GM12892 (cell line): ENCODE measurements around the gene CDK11A.
"Not testable (repeated sequence)": the region's sequence is repeated elsewhere in the genome, so short reads cannot be mapped to it uniquely, and the experiment has no call there.

Experiments
- DNase-seq: peaks from one replicate; pipeline ENCODE4 v3.0.0; 2011; ENCODE audit not compliant: insufficient read length
- FAIRE-seq: peaks from 2 replicates; lab custom pipeline; 2011; peaks lifted over from hg19 to GRCh38; lab: Jason Lieb, UNC
- POLR2A ChIP-seq: IDR thresholded peaks from 2 replicates; pipeline ENCODE4 v1.6.1; 2011; ENCODE audit warnings: low read depth, low read length, control low read depth
- POLR2AphosphoS5 ChIP-seq: IDR thresholded peaks from 2 replicates; pipeline ENCODE4 v1.6.1; 2011; ENCODE audit warnings: low read depth, low read length, control low read depth
- TAF1 ChIP-seq: IDR thresholded peaks from 2 replicates; pipeline ENCODE4 v1.6.1; 2011; ENCODE audit warnings: low read depth, mild to moderate bottlenecking, control low read depth, low read length, borderline replicate concordance

CDK11A gene

DNA sequence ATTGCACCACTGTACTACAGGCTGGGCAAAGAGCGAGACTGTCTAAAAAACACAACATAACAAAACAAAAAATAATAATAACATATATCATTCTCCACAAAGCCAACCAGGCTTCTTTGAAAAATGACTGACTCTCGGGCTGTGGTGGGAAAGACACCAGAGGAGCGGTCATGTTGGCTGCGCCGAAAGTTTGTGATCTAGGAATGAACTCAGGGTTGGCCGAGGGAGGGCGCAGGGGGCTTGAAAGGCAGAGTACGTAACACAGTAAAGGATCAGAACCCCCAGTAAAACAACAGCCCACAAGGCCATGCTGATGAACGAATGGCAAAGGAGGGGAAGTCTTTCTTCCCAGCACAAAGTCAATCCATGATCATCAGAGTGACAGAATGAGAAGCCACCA is 36.3 kb downstream of the CDK11A start:
- TF ChIP-seq TAF1: no peak
- no peak for TF ChIP-seq POLR2AphosphoS5
- TF ChIP-seq POLR2A: no peak
- DNase-seq: no peak
- no peak for FAIRE-seq

DNA sequence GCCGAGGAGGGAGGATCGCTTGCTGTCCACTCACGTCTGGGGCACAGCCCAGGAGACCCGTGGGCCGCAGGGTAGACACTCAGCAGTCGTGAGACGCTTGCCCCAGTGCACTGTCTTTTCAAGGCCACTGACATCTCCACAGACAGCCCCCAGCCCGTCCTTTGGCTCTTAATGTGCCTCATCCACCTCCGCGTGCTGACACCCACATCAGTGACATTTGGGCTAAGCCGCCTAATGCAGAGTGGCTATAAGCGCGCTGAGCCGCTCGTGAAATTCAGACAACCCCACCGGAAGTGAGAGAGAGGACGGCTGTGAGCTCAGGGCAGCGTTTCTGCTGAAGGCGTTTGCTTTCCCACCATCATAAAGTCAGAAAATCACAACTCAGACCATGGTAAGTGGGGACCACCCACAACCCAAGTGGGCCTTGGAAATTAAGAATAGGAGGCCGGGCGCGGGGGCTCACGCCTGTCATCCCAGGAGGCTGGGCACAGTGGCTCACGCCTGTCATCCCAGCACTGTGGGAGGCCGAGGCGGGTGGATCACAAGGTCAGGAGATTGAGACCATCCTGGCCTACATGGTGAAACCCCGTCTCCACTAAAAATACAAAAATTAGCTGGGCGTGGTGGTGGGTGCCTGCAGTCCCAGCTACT is 40.0 kb downstream of the CDK11A start:
- FAIRE-seq: no peak

DNA sequence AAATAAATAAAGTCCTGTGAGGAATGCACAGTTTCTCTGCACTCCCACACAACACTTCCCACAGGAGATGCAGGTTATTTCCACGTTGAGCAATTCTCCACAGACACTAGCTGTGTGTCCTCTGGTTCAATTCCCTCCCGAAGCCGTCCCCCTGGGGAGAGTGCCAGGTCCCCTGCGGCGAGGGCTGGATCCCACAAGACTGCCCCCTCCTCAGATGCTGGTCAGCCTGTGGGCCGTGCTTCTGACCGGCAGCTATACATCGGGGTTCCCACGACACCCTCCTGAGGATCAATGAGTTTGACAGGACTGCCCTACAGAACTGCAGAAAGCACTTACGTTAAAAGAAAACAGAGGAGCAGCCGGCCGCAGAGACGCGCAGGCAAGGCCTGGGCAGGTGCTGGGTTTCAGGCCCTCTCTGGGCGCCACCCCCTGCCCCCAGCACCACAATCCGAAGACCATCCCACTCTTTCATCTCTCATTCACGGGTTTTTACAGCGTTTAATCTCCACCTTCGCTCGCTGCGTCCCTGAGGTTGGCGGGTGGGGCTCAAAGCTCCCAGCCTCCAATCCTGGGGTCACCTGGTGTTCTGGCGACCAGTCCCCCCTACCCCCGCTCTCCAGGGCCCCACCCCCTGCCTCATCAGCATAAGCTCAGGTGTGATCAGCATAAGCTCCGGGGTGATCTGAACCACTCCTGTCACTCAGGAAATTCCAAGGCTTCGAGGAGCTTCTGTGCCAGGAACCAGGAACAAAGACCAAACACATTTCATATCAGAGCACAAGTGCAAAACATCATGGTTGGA is 40.9 kb downstream of the CDK11A start:
- no peak for FAIRE-seq
- DNase-seq: no peak
- TF ChIP-seq POLR2A (no peak), POLR2AphosphoS5 (no peak), TAF1 (no peak)

More for the DNA sequence above, 40.0 kb downstream of the CDK11A start:
- TF ChIP-seq POLR2A (no peak), TAF1 (no peak), POLR2AphosphoS5 (no peak)
- no peak for DNase-seq

DNA sequence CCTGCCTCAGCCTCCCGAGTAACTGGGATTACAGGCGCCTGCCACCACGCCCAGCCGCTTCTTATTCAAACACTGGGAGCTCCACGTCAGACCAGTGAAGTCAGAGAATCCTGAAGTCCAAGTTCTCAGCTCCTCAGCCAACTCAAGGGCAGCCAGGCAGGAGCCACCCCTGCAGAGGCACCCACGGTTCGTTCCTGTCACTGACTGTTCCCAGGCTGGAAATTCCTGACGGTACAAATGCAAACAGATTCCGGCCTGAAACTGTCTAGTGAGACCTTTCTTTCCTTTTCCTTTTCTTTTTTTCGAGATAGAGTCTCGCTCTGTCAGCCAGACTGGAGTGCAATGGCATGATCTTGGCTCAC is 43.3 kb downstream of the CDK11A start:
- TF ChIP-seq POLR2A: no peak
- no peak for TF ChIP-seq TAF1
- no peak for TF ChIP-seq POLR2AphosphoS5
- DNase-seq (no peak), FAIRE-seq (no peak)

DNA sequence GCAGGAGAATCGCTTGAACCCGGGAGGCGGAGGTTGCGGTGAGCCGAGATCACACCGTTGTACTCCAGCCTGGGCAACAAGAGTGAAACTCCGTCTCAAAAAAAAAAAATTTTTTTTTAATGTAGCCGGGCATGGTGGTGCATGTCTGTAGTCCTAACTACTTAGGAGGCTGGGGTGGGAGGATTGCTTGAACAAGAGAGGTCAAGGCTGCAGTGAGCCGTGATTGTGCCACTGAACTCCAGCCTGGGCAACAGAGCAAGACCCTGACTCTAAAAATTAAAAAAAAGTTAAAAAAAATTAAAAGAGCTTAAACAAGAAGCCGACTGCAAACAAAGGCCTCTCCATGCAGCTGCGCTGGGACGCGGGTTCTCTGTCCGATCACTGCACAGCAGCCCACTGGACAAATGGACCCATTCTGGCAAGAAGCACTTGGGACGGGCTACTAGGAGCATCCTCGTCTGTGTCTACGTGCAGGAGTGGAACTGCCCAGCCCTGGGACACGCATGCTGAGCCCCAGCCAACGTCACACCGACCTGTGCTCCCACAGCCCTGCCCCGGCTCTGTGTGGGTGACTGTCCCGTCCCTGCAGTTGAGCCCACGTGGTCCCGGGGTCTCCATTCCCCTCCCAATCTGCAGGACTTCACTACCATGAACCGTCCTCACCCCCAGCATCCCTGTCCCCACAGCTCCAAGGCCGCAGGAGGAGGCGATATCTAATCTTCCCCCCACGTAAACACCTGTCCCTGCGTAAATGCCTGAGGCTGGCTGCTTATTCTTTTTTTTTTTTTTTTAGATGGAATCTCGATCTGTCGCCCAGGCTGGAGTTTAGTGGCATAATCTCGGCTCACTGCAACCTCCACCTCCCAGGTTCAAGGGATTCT is 43.9 kb downstream of the CDK11A start:
- FAIRE-seq: no peak
- TF ChIP-seq TAF1: no peak
- DNase-seq: no peak

DNA sequence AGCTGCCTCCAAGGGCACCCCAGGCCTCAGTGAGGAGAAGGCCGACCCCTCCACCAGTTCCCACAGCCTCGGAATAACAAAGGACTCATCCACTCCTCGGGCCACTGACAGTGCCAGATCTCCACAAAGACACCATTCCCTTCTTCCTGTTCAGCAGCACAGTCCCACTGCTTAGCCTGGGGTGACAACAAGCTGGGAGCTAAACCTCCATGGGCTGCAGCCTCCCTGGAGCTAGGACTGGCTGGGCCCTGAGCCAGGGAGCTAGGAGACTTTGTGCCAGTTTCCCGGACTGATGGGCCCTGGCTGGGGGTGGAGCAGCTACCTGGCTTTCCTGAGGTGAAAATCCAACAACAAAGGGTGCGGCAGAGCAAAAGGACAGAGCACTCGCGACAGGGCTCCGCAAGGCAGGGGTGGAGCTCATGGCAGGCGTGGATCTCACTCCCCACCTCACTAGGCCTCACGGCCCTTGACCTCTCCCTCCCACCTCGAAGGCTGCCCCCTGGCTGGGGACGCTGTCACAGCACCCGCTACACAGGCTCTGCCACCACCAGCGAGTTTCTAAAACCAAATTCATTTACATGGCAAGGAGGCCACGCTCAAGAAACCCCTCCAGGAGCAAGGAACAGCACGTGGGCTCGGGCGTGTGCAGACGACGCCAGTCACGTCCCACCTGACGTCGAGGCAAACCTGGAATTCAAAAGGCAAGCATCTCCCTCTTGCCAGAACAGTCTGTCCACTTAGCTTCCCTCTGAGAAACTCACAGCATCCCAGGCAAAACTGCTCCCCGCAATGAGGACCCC is 45.4 kb downstream of the CDK11A start:
- FAIRE-seq (peak; percentile 57), DNase-seq (peak; percentile 48)
- TF ChIP-seq TAF1 (no peak), POLR2AphosphoS5 (no peak), POLR2A (no peak)

DNA sequence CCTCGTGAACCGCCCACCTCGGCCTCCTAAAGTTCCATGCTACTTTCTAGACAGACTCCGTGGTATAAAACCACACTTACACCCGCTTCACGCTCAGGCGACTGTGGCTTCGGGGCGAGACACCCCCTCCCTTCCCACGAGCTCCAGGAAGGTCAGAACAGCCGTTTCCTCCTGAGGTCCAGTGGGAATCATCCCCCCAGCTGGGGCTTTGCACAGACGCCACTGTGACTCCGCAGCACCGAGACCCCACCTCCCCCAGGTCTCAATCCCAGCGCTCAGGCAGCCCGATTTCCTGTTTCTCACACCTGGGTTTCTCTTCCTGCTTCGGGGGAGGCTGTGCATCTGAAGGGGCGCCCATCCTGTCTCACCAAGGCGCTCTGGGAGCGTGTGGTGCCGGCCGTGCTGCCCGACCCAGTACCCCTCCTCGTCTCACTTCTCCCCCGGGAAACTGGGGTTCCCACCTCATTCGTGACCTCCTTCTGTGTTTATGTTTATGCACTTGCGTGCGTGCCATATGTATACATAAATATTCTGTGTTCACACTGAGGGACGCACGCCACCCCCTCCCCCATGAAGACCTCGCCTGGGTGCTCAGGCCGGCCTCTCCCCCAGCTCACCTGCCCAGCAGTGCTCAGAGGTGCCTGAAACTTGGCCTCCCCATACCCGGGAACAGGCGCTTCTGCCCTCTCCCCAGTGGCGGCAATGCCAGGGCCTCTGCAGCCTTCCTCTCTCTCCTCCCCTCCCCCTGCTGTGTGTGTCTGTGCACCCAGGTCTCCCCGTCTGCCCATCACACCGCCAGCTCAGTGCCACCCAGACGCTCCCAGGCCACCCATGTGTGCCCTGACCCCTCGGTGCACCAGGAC is 46.2 kb downstream of the CDK11A start:
- DNase-seq: peak; percentile 83
- FAIRE-seq: peak; percentile 77
- TF ChIP-seq POLR2A (peak; percentile 33; the same call in 1 of the 2 replicates), TAF1 (no peak), POLR2AphosphoS5 (peak; percentile 72)

DNA sequence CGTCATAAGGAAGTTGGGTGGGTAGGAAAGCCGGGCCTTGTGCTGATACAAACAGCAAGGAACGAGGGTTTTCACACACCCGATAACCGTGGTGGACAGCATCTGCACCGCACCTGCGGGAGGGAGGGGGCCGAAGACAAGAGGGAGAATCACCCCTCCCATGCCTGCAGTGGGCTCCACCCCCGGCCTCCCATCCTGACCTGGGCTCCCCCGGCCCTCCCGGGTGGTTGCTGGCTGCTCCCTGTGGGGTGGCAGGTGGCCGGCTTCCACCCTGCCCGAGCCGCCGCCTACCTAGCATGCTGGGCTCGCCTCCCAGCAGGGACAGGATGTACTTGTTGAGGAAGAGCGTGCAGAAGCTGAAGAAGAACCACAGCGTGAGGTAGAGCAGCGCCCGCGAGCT is 48.1 kb downstream of the CDK11A start:
- not testable (repeated sequence) for FAIRE-seq, DNase-seq

DNA sequence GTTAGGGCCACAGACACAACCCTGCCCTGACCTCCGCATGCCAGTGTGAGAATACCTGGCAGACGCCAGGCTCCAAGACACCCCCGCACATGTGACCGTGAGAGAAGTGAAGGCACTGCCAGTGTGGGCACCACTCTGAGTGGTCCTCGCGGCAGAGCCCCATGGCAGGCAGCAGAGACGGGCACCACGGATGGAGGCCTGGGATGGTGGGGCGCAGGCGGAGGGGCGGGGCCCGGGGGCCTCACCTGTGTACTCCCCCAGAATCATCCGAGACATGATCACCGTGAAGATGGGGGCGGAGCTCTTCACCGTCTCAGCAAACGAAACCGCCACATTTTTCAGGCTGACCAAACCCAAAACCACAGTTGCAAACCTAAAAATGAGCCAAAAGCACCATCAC is 48.9 kb downstream of the CDK11A start:
- not testable (repeated sequence) for DNase-seq
- FAIRE-seq: peak; percentile 97

DNA sequence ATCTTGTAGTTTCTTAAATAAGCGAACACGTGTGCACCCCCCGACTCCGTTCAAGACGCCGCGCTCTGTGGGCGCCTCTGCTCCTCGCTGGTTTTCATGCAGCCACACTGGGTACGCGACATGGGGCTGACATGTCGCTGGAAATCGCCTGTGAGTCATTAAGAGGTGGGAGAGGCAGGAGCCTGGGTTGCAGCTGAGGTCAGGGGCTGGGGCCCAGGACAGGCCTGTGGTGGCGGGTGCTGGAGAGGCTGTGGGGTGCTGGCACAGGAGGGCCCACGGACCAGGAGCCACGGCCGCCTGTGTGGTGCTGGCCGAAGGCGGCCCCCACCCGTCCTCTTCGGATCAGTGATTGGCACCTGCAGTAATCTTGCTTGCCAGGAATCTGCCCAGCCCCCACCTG is 49.4 kb downstream of the CDK11A start:
- FAIRE-seq, DNase-seq: not testable (repeated sequence)
